ENCODE measurements around the gene NR3C2. TPM values are rescaled to one million over a fixed set of nuclear protein-coding genes. Genes with fewer than 3 reads are reported as not detected.

Gene NR3C2
- total RNA-seq, 1 donor from 2014 or later, result 11.5 TPM

- Mint-ChIP-seq H3K4me3 (no peak overlapping the region), H3K9me3 (no peaks in the 10 kb centered on the region), H3K4me1 (ENCODE audit: unreplicated experiment) (peaks cover 17% of the 10 kb centered on the region), H3K27ac (no peak overlapping the region), H3K36me3 (peaks cover 6% of the 10 kb centered on the region), H3K27me3 (no peaks in the 10 kb centered on the region)
- TF ChIP-seq, protein P1, sequence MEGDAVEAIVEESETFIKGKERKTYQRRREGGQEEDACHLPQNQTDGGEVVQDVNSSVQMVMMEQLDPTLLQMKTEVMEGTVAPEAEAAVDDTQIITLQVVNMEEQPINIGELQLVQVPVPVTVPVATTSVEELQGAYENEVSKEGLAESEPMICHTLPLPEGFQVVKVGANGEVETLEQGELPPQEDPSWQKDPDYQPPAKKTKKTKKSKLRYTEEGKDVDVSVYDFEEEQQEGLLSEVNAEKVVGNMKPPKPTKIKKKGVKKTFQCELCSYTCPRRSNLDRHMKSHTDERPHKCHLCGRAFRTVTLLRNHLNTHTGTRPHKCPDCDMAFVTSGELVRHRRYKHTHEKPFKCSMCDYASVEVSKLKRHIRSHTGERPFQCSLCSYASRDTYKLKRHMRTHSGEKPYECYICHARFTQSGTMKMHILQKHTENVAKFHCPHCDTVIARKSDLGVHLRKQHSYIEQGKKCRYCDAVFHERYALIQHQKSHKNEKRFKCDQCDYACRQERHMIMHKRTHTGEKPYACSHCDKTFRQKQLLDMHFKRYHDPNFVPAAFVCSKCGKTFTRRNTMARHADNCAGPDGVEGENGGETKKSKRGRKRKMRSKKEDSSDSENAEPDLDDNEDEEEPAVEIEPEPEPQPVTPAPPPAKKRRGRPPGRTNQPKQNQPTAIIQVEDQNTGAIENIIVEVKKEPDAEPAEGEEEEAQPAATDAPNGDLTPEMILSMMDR (conservative IDR thresholded peaks at IDR 0.05), result no peak
- no peak for DNase-seq (ENCODE audit: extremely low spot score, unreplicated experiment)
Observed at GRCh38 chr4:148044089-148044911, 397.9 kb downstream of the NR3C2 start.

GRCh38 chr4:148041606-148042329 is 400.4 kb downstream of the NR3C2 start:
- Mint-ChIP-seq H3K4me3 (no peak overlapping the region), H3K36me3 (peaks cover 4% of the 10 kb centered on the region), H3K27me3 (no peaks in the 10 kb centered on the region), H3K4me1 (ENCODE audit: unreplicated experiment) (peaks cover 5% of the 10 kb centered on the region), H3K27ac (no peak overlapping the region), H3K9me3 (no peaks in the 10 kb centered on the region)
- TF ChIP-seq, protein P1 (conservative IDR thresholded peaks at IDR 0.05), result no peak
- no peak for DNase-seq (ENCODE audit: extremely low spot score, unreplicated experiment)

- H3K4me3 Mint-ChIP-seq, result peak overlapping the region; percentile 16
- TF ChIP-seq, protein P1 (conservative IDR thresholded peaks at IDR 0.05), result no peak
- no peak for DNase-seq (ENCODE audit: extremely low spot score, unreplicated experiment)
- peaks cover 4% of the 10 kb centered on the region for H3K36me3 Mint-ChIP-seq
- peaks cover 16% of the 10 kb centered on the region for H3K4me1 Mint-ChIP-seq (ENCODE audit: unreplicated experiment)
- H3K27ac Mint-ChIP-seq, result peak overlapping the region; percentile 42
- H3K9me3 Mint-ChIP-seq, result no peaks in the 10 kb centered on the region
- no peaks in the 10 kb centered on the region for H3K27me3 Mint-ChIP-seq
Observed at GRCh38 chr4:148034813-148035212, 407.4 kb downstream of the NR3C2 start.

DNA sequence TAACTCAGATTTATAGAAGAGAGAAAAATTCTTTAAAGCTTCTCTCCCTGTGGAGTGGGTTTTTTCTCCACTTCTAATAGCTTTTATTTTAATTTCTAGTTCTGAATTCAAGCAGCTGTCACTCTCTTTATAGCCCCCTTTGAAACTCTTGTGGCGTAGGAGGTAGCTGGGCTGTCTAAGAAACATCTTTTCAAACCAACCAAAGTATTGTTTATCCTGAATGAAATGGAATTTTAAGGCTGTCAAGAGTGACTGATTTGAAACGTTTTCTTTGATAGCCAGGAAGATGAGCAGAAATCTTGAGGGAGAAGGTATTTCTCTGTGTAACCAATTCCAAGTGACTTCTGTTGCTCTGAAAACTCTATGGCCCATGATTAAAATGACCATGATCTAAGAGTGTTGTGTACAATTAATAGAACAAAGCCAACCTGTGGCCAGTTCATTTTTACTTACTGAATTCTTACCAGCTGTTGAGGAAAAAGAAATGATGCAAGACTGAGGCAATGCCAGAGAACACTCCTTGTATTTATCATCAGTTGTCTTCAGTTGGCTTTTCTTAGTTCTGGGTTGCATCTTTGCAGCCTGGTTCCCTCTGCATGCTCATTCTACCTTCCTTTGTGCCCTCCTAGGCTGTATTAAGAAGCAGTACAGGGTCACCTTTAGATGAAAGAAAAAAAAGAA is 411.9 kb downstream of the NR3C2 start:
- H3K9me3 Mint-ChIP-seq, result peaks cover 13% of the 10 kb centered on the region
- no peaks in the 10 kb centered on the region for H3K27me3 Mint-ChIP-seq
- peaks cover 28% of the 10 kb centered on the region for H3K36me3 Mint-ChIP-seq
- TF ChIP-seq, protein P1 (conservative IDR thresholded peaks at IDR 0.05), result no peak
- no peak for DNase-seq (ENCODE audit: extremely low spot score, unreplicated experiment)
- H3K27ac Mint-ChIP-seq, result peak overlapping the region; percentile 71
- no peak overlapping the region for H3K4me3 Mint-ChIP-seq
- H3K4me1 Mint-ChIP-seq (ENCODE audit: unreplicated experiment), result peaks cover 13% of the 10 kb centered on the region

GRCh38 chr4:148029781-148030180 is 412.4 kb downstream of the NR3C2 start:
- peak overlapping the region; percentile 71 for H3K27ac Mint-ChIP-seq
- DNase-seq (ENCODE audit: extremely low spot score, unreplicated experiment), result no peak
- TF ChIP-seq, protein P1 (conservative IDR thresholded peaks at IDR 0.05), result no peak

More at GRCh38 chr4:148029781-148030180, 412.4 kb downstream of the NR3C2 start:
- Mint-ChIP-seq H3K9me3 (peaks cover 13% of the 10 kb centered on the region), H3K27me3 (no peaks in the 10 kb centered on the region), H3K36me3 (peaks cover 29% of the 10 kb centered on the region), H3K4me3 (no peak overlapping the region), H3K4me1 (ENCODE audit: unreplicated experiment) (peaks cover 8% of the 10 kb centered on the region)

Data from type B pancreatic cell (in vitro differentiated cells).